HG02763 (cell line): ENCODE results near the gene PPP2R2C.

Experiments used
- ATAC-seq: cut with Tn5 transposase; IDR thresholded peaks from one replicate; pipeline ENCODE4 v1.9.1; 2021; ENCODE audit warnings: mild to moderate bottlenecking, moderate library complexity; ENCODE audit not compliant: unreplicated experiment

The PPP2R2C gene

GRCh38 chr4:6383929-6384328 lies 88.5 kb downstream of the PPP2R2C start:
- ATAC-seq: no peak

GRCh38 chr4:6383009-6383404 lies 89.4 kb downstream of the PPP2R2C start:
- no peak for ATAC-seq

DNA sequence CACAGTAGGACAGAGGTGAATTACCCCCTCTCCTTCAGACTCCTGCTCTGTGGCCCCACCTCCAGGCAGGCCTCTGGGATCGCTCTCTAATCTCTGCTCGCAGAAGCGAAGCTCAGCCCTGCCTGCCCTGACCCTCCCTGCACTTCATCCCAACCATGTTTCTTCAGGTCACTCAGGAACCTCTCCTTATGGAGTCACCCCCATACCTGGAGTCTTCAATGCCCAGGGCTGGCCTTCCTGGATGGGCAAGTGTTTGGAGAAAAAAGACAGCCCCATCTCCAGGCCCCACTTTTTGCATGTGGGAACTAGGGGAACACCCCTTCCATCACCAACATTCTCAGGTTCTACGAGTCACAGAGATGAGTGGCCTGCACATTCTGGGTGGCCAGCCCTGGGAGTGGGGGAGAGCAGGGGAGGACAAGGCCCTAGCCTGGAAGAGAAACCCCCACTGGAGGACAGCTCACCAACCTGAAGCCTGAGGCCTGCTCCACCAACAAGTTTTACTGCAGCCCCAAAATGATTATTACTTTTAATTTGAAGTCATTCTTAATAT lies 90.8 kb downstream of the PPP2R2C start:
- ATAC-seq: no peak

DNA sequence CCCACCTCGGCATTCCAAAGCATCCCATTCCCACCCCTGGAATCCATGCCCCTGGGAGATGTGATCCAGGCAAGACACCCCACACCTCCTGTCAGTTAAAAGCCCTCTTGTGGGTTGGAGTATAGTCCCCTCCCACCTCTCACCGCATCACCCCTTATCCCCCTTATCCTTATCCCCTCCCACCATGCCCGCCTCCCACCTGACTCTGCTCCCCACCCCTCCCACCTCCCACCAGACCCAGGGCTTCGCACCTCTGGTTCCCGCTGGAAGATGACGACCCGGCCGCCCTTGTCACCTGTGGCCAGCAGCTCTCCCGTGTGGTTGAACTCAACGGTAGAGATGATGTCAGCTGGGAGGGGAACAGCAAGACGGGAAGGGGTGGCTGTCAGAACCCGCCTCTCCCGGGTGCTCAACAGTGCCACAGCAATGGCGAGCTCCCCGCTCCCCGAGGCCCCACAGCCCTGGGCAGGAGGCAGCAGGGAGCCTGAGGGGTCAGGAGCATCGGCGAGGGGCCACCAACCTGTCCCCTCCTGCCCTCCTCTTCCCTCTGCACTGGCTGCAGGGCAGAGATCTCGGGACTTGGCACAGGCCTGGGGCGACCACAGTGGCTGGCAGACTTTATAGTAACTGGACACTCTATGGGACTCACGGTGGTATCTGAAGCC lies 91.5 kb downstream of the PPP2R2C start:
- ATAC-seq: no peak

- no peak for ATAC-seq
These were observed 92.4 kb downstream of the PPP2R2C start for GRCh38 chr4:6379767-6380745.

- no peak for ATAC-seq
These were observed 93.6 kb downstream of the PPP2R2C start for GRCh38 chr4:6378493-6379445.

- no peak for ATAC-seq
These were observed 94.6 kb downstream of the PPP2R2C start for GRCh38 chr4:6377626-6378492.

GRCh38 chr4:6375620-6376295 lies 96.7 kb downstream of the PPP2R2C start:
- ATAC-seq: no peak

DNA sequence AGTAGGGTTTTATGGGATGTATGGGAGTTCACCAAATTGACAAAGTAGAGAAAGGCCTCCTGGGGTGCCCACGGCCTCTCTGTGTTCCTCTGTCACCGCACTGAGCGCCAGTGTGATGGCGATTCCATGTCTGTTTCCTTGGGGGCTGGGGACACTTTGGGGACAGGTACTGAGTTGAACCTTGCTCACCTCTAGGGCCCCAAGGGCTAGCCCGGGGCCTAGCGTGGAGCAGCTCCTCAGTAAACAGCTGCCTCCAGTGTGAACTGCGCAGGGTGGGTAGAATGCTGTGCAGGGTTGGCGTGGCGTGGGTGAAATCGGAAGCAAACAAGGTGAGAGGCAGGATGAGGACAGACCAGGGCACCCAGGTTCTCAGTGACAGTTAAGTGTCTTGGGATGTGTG lies 97.8 kb downstream of the PPP2R2C start:
- ATAC-seq: no peak

DNA sequence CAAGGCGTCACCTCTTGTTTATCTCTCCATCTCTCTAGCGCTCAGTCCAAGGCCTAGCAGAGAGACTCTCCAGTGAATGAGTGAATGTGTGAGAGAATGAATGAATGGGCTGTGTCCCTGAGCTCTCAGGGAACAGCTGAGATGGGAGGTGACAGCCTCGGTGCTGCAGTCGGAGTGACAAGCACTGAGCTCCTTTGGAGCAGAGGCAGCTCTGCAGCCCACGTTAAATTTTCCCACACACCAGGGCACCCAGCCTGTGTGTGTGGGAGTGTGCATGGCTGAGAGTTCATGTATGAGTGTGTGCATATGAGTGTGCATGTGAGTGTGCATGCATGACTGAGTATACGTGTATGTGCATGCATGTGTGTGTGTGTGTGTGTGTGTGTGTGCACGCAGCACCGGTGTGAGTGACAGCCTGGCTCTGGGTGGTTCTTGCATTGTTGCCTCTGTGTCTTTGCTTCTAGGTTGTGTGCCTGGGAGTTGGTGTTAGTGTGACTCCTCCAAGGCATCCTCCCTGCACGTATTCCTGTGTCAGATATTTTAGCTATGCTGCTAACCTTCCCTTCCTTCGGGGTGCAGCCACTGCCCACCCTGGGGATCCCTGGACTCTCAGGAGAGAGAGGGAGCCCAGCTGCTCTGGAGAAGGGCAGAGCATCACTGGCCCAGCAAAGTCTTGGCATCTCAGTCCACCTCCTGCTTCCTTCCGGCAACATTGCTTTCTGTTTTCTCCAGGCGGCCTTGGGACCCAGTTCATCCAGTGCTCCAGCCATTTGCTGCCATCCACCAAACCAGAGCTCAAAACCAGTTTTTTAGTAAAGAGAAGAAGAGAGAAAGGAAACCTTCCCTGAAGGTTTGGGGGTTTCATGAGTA lies 98.6 kb downstream of the PPP2R2C start:
- no peak for ATAC-seq

- ATAC-seq: no peak
These were observed 99.5 kb downstream of the PPP2R2C start for GRCh38 chr4:6372649-6373525.

DNA sequence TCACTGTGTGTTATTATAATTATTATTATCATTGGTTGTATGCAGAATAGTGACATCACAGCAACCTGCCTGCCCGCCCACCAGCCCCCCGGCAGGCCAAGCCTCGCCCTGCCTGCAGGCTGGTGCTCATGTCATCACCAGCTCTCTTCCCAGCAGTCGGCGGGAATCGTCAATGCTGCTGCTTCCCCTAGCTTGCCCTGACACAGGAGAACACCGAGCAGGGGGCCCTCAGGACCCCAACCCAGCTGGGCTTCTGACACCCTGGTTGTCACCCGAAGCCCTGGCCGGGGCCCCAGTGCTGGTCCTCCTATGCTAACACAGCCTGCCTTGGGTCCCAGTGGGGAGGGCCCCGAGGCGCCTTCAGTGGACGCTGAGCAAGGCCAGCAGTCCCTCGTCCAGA lies 100.6 kb downstream of the PPP2R2C start:
- ATAC-seq: no peak

DNA sequence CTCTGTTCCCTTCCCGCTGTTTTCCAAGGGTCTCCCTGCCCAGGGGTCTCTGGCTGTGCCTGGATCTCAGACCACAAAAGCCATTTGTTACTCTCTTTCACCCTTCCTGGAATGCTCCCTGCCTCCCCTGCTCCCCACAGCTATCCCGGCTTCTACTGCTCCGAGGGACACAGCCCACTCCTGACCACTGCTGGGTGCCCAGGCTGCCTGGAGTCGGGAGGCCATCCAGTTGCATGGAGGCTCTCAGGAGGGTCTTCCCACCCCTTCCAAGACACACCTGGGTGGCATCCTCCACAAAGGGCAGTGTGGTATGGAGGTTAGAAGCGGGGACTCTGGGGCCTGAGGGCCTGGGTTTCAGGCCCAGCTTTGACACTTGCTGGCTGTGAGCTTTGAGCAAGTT lies 101.1 kb downstream of the PPP2R2C start:
- ATAC-seq: no peak

DNA sequence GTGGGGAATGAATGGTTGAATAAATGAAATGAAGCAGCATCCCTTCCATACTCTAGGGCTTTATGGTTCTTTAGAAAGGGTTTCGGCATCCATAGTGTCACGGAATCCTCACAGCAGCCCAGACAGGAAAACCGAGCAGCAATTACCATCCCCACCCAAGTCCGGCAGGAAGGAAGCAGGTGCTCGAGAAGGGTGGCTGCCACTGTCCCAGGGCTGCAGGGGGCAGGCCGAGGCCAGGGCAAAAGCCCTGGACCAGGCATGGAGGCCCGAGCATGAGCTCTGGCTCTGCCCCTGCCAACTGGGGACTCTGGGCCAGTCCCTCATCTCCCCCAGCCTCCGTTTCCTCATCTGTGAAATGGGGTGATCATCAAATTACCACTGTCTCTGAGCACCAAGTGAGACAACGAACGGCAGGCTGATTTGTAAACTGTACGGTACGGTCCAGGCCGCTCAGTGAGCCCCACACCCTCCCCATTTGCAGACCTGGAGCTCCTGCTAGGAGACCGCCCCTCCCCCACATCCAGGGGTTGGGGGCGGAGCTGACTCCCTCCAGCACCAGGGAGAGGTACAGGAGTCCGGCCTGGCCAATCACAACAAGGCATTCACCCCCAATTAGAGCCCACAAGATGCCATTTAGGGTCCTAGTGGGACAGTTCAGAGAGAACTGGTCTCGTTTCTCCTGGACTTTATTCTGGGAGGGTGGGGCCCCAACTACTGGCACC lies 102.3 kb downstream of the PPP2R2C start:
- ATAC-seq: no peak

DNA sequence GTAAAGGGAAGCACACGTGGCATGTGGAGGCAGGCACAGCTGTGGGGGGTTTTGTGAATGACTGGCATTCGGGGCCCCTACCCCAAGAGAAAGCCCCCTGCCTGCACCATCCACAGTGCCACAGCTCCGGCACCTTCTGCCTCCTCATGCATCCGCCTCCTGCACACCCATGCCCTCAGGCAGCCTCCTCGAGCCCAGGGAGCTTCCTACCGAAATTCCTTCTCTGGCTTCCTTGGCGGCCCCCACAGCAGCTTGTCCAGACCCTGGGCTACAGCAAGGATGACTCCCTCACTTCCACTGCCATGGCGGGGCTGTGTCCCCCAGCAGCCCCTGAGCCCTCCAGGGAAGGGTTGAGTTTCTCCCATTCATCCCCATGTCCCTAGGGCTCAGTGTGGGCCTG lies 102.9 kb downstream of the PPP2R2C start:
- ATAC-seq: no peak

DNA sequence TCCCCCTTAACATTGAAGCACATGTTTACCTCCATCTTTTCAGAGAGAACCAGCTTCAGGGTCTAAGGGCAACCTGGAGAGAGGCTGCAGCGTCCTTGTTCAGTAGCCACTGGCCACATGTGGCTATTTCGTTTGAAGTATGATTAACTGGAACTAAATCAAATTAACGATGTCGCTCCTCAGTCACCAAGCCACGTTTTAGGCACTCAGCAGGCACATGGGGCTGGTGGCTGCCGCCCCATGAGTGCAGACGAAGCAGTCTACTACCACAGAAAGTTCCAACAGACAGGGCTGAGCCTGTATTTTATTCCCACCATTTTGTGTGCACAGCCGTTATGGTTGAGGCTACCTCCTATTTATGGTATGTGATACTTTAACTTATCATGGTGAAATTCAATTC lies 103.4 kb downstream of the PPP2R2C start:
- no peak for ATAC-seq

- ATAC-seq: no peak
These were observed 103.8 kb downstream of the PPP2R2C start for GRCh38 chr4:6368601-6369000.
